Mesenchymal stem cell (in vitro differentiated cells and primary cell): ENCODE data around the gene GABRG3.

Source experiments
- DNase-seq: peaks from one replicate; pipeline ENCODE4 v3.0.0-alpha.2; 2013
- H2AFZ ChIP-seq: one replicate; pipeline ENCODE4 v1.6.1; 2013; ENCODE audit warnings: low read depth, mild to moderate bottlenecking, control low read depth, inconsistent platforms, low read length, moderate library complexity
- H2AK5ac ChIP-seq: 2 replicates; pipeline ENCODE4 v1.6.1; 2013; ENCODE audit warnings: low read length, moderate library complexity, mild to moderate bottlenecking, inconsistent platforms; ENCODE audit not compliant: severe bottlenecking
- H2BK120ac ChIP-seq: one replicate; pipeline ENCODE4 v1.6.1; 2013; ENCODE audit warnings: low read depth, mild to moderate bottlenecking, inconsistent platforms, low read length, moderate library complexity
- H2BK12ac ChIP-seq, 2 experiments: one replicate each; pipeline ENCODE4 v1.6.1; 2013; ENCODE audit warnings: inconsistent platforms in 2 of 2, low read length in 2 of 2, mild to moderate bottlenecking in 2 of 2, moderate library complexity in 2 of 2, control low read depth in 1 of 2
- H2BK15ac ChIP-seq: one replicate; pipeline ENCODE4 v1.6.1; 2013; ENCODE audit warnings: mild to moderate bottlenecking, low read depth, inconsistent platforms; ENCODE audit not compliant: poor library complexity, severe bottlenecking
- H2BK5ac ChIP-seq: 2 replicates; pipeline ENCODE4 v1.6.1; 2013; ENCODE audit warnings: low read depth, mild to moderate bottlenecking, low read length, control low read depth, inconsistent platforms; ENCODE audit not compliant: poor library complexity, severe bottlenecking
- H3K14ac ChIP-seq, 2 experiments: one replicate each; pipeline ENCODE4 v1.6.1; 2013; ENCODE audit warnings: inconsistent platforms in 2 of 2, low read length in 2 of 2, control low read depth in 1 of 2, mild to moderate bottlenecking in 1 of 2, moderate library complexity in 1 of 2
- H3K18ac ChIP-seq, 2 experiments: one replicate each; pipeline ENCODE4 v1.6.1; 2013; ENCODE audit warnings: inconsistent platforms in 2 of 2, low read length in 2 of 2, control low read depth in 1 of 2, low read depth in 1 of 2, mild to moderate bottlenecking in 1 of 2
- H3K23ac ChIP-seq, 2 experiments: one replicate each; pipeline ENCODE4 v1.6.1; 2013; ENCODE audit warnings: inconsistent platforms in 2 of 2, low read length in 2 of 2, mild to moderate bottlenecking in 2 of 2, moderate library complexity in 2 of 2, control low read depth in 1 of 2
- H3K27ac ChIP-seq: 2 replicates; pipeline ENCODE4 v1.5.1; 2013; ENCODE audit warnings: mild to moderate bottlenecking, moderate library complexity, low read length, control low read depth, inconsistent platforms; ENCODE audit not compliant: poor library complexity, severe bottlenecking
- H3K27me3 ChIP-seq, 2 experiments: 2 replicates each; pipeline versions ENCODE4 v1.6.1 to v1.7.0; 2013; ENCODE audit warnings: low read length in 2 of 2, mild to moderate bottlenecking in 2 of 2, moderate library complexity in 2 of 2, control low read depth in 1 of 2, inconsistent platforms in 1 of 2; ENCODE audit not compliant: control insufficient read depth in 1 of 2, insufficient read depth in 1 of 2
- H3K36me3 ChIP-seq, 2 experiments: 2 replicates each; pipeline versions ENCODE4 v1.6.1 to v1.7.0; 2013; ENCODE audit warnings: low read length in 2 of 2, control low read depth in 1 of 2, inconsistent platforms in 1 of 2, low read depth in 1 of 2, mild to moderate bottlenecking in 1 of 2; ENCODE audit not compliant: insufficient read depth in 2 of 2, control insufficient read depth in 1 of 2
- H3K4ac ChIP-seq, 2 experiments: one replicate each; pipeline ENCODE4 v1.6.1; 2013; ENCODE audit warnings: inconsistent platforms in 2 of 2, low read length in 2 of 2, mild to moderate bottlenecking in 2 of 2, moderate library complexity in 2 of 2, control low read depth in 1 of 2, low read depth in 1 of 2
- H3K4me1 ChIP-seq: 2 replicates; pipeline ENCODE4 v1.6.1; 2013; ENCODE audit warnings: low read depth, low read length, control low read depth; ENCODE audit not compliant: control insufficient read depth, insufficient read depth
- H3K4me2 ChIP-seq: 2 replicates; pipeline ENCODE4 v1.6.1; 2013; ENCODE audit warnings: low read length, mild to moderate bottlenecking, inconsistent platforms; ENCODE audit not compliant: poor library complexity, severe bottlenecking
- H3K4me3 ChIP-seq, 2 experiments: 2 replicates each; pipeline versions ENCODE4 v1.5.1 to v1.7.0; 2013; ENCODE audit warnings: low read length in 2 of 2, mild to moderate bottlenecking in 2 of 2, control low read depth in 1 of 2, low read depth in 1 of 2; ENCODE audit not compliant: insufficient read depth in 1 of 2
- H3K79me1 ChIP-seq: replicated peaks from 2 replicates; pipeline ENCODE4 v1.6.1; 2013; ENCODE audit warnings: mild to moderate bottlenecking, control low read depth, low read length, inconsistent platforms; ENCODE audit not compliant: poor library complexity, severe bottlenecking
- H3K9ac ChIP-seq: 2 replicates; pipeline ENCODE4 v1.7.0; 2013; ENCODE audit warnings: mild to moderate bottlenecking, low read length, moderate library complexity
- H3K9me3 ChIP-seq: 2 replicates; pipeline ENCODE4 v1.7.0; 2013; ENCODE audit warnings: mild to moderate bottlenecking, low read length; ENCODE audit not compliant: control insufficient read depth
- H4K8ac ChIP-seq: one replicate; pipeline ENCODE4 v1.6.1; 2013; ENCODE audit warnings: inconsistent platforms, mild to moderate bottlenecking, low read length, moderate library complexity
- H4K91ac ChIP-seq: one replicate; pipeline ENCODE4 v1.6.1; 2013; ENCODE audit warnings: mild to moderate bottlenecking, low read length, inconsistent platforms
- WGBS: methylation state at CpG from one replicate; pipeline ENCODE4 v1.1.7; 2013; ENCODE audit warnings: mixed read lengths; 5-methylcytosine and 5-hydroxymethylcytosine counted together

Gene GABRG3

GRCh38 chr15:27324886-27325615 is 354.1 kb downstream of the GABRG3 start:
- no peak overlapping the region for H4K8ac ChIP-seq
- H3K23ac ChIP-seq = no peak overlapping the region
- H3K4me3 ChIP-seq = no peak overlapping the region
- WGBS = 78% methylated on average over 4 of the region's 4 CpGs
- no peak overlapping the region for H2BK5ac ChIP-seq
- H3K36me3 ChIP-seq = no peaks in the 10 kb centered on the region
- peaks cover 4% of the 10 kb centered on the region for H3K9me3 ChIP-seq
- DNase-seq = no peak
- H3K27ac ChIP-seq = no peak overlapping the region
- H2BK120ac ChIP-seq = no peak overlapping the region
- H3K4me1 ChIP-seq = no peaks in the 10 kb centered on the region
- no peaks in the 10 kb centered on the region for H3K79me1 ChIP-seq
- no peak overlapping the region for H3K4ac ChIP-seq
- H3K9ac ChIP-seq = no peak overlapping the region
- no peak overlapping the region for H3K4me2 ChIP-seq
- H3K18ac ChIP-seq = no peak overlapping the region
- no peaks in the 10 kb centered on the region for H3K27me3 ChIP-seq
- no peak overlapping the region for H2BK12ac ChIP-seq
- H2BK15ac ChIP-seq = no peak overlapping the region
- no peak overlapping the region for H4K91ac ChIP-seq
- no peak overlapping the region for H2AK5ac ChIP-seq
- no peak overlapping the region for H3K14ac ChIP-seq
- no peak overlapping the region for H2AFZ ChIP-seq

- Histone ChIP-seq H3K14ac (no peak overlapping the region), H3K4me3 (no peak overlapping the region), H3K4ac (no peak overlapping the region), H2BK12ac (no peak overlapping the region), H3K23ac (no peak overlapping the region), H4K8ac (no peak overlapping the region), H2AK5ac (no peak overlapping the region), H2BK5ac (no peak overlapping the region), H3K18ac (no peak overlapping the region), H3K9me3 (peaks cover 4% of the 10 kb centered on the region), H3K27ac (no peak overlapping the region), H3K79me1 (no peaks in the 10 kb centered on the region), H2AFZ (no peak overlapping the region), H3K9ac (no peak overlapping the region), H3K36me3 (no peaks in the 10 kb centered on the region), H2BK15ac (no peak overlapping the region), H3K4me2 (no peak overlapping the region), H3K4me1 (no peaks in the 10 kb centered on the region), H4K91ac (no peak overlapping the region), H3K27me3 (no peaks in the 10 kb centered on the region), H2BK120ac (no peak overlapping the region)
- 73% methylated on average over 8 of the region's 8 CpGs for WGBS
- DNase-seq = no peak
These were observed 356.6 kb downstream of the GABRG3 start for GRCh38 chr15:27327467-27328025.

GRCh38 chr15:27328186-27328585 is 357.2 kb downstream of the GABRG3 start:
- H3K36me3 ChIP-seq = no peaks in the 10 kb centered on the region
- H2BK120ac ChIP-seq = no peak overlapping the region
- no peak overlapping the region for H3K18ac ChIP-seq
- no peak overlapping the region for H3K27ac ChIP-seq
- no peaks in the 10 kb centered on the region for H3K27me3 ChIP-seq
- no peak overlapping the region for H3K4ac ChIP-seq
- no peak overlapping the region for H2BK5ac ChIP-seq
- no peak overlapping the region for H3K4me3 ChIP-seq
- no peak for DNase-seq
- H3K9ac ChIP-seq = no peak overlapping the region
- H2BK12ac ChIP-seq = no peak overlapping the region
- WGBS = 82% methylated on average over 5 of the region's 7 CpGs
- peaks cover 4% of the 10 kb centered on the region for H3K9me3 ChIP-seq
- H4K91ac ChIP-seq = no peak overlapping the region
- H4K8ac ChIP-seq = no peak overlapping the region
- H3K14ac ChIP-seq = no peak overlapping the region
- H3K4me2 ChIP-seq = no peak overlapping the region
- no peak overlapping the region for H2AK5ac ChIP-seq
- no peaks in the 10 kb centered on the region for H3K4me1 ChIP-seq
- no peak overlapping the region for H2BK15ac ChIP-seq
- no peak overlapping the region for H3K23ac ChIP-seq
- no peak overlapping the region for H2AFZ ChIP-seq
- H3K79me1 ChIP-seq = no peaks in the 10 kb centered on the region

- Histone ChIP-seq H2AK5ac (no peak overlapping the region), H3K36me3 (no peaks in the 10 kb centered on the region), H3K4me1 (no peaks in the 10 kb centered on the region), H3K4ac (no peak overlapping the region), H2BK120ac (no peak overlapping the region), H3K18ac (no peak overlapping the region), H2AFZ (no peak overlapping the region), H4K91ac (no peak overlapping the region), H4K8ac (no peak overlapping the region), H3K4me3 (no peak overlapping the region), H2BK12ac (no peak overlapping the region), H3K14ac (no peak overlapping the region), H2BK5ac (no peak overlapping the region), H3K9me3 (peaks cover 4% of the 10 kb centered on the region), H3K9ac (no peak overlapping the region), H2BK15ac (no peak overlapping the region), H3K4me2 (no peak overlapping the region), H3K23ac (no peak overlapping the region), H3K27me3 (no peaks in the 10 kb centered on the region), H3K27ac (no peak overlapping the region), H3K79me1 (no peaks in the 10 kb centered on the region)
- WGBS = 83% methylated on average over 13 of the region's 13 CpGs
- DNase-seq = no peak
These were observed 357.6 kb downstream of the GABRG3 start for GRCh38 chr15:27328608-27329007.
